HUES48 (cell line): ENCODE measurements around the gene KRTAP2-2.
"Not testable (repeated sequence)": the region's sequence is repeated elsewhere in the genome, so short reads cannot be mapped to it uniquely, and the experiment has no call there.

Source experiments
- H3K27ac ChIP-seq: one replicate; pipeline ENCODE4 v1.7.0; 2013; ENCODE audit warnings: low read depth, low read length, inconsistent platforms
- H3K27me3 ChIP-seq: 2 replicates; pipeline ENCODE4 v1.6.1; 2013; ENCODE audit warnings: mild to moderate bottlenecking, low read length; ENCODE audit not compliant: control insufficient read depth, insufficient read depth
- H3K36me3 ChIP-seq: 2 replicates; pipeline ENCODE4 v1.6.1; 2013; ENCODE audit warnings: low read length; ENCODE audit not compliant: control insufficient read depth, insufficient read depth
- H3K4me1 ChIP-seq: 2 replicates; pipeline ENCODE4 v1.6.1; 2013; ENCODE audit warnings: mild to moderate bottlenecking, low read length; ENCODE audit not compliant: control insufficient read depth, insufficient read depth
- H3K4me3 ChIP-seq: 2 replicates; pipeline ENCODE4 v1.5.1; 2013; ENCODE audit warnings: mild to moderate bottlenecking, low read depth, low read length
- H3K9ac ChIP-seq: 2 replicates; pipeline ENCODE4 v1.6.1; 2013; ENCODE audit warnings: mild to moderate bottlenecking, low read depth, low read length, moderate library complexity
- H3K9me3 ChIP-seq: 2 replicates; pipeline ENCODE4 v1.6.1; 2013; ENCODE audit warnings: low read length; ENCODE audit not compliant: control insufficient read depth, insufficient read depth

Gene KRTAP2-2

GRCh38 chr17:41042953-41043352 is 12.1 kb downstream of the KRTAP2-2 start:
- H3K4me3 ChIP-seq: no peak overlapping the region
- H3K27ac ChIP-seq: no peak overlapping the region
- no peaks in the 10 kb centered on the region for H3K36me3 ChIP-seq
- no peaks in the 10 kb centered on the region for H3K27me3 ChIP-seq
- H3K4me1 ChIP-seq: peaks cover 13% of the 10 kb centered on the region
- no peaks in the 10 kb centered on the region for H3K9me3 ChIP-seq
- H3K9ac ChIP-seq: no peak overlapping the region

GRCh38 chr17:41040783-41041571 is 14.1 kb downstream of the KRTAP2-2 start, which contains the start of gene KRTAP1-1:
KRTAP1-1 (minus strand) TSS chr17:41041450; CDS start chr17:41041397, 53 bp downstream.
- H3K9me3 ChIP-seq, H3K4me3 ChIP-seq, H3K36me3 ChIP-seq, H3K9ac ChIP-seq, H3K27me3 ChIP-seq, H3K27ac ChIP-seq: not testable (repeated sequence)
- H3K4me1 ChIP-seq: peaks cover 24% of the 10 kb centered on the region

GRCh38 chr17:41037853-41038350 is 17.1 kb downstream of the KRTAP2-2 start:
- Histone ChIP-seq H3K4me1 (peaks cover 26% of the 10 kb centered on the region), H3K27me3 (no peaks in the 10 kb centered on the region), H3K36me3 (no peaks in the 10 kb centered on the region), H3K9me3 (no peaks in the 10 kb centered on the region), H3K4me3 (no peak overlapping the region), H3K9ac (no peak overlapping the region), H3K27ac (no peak overlapping the region)

- not testable (repeated sequence) for H3K27me3 ChIP-seq, H3K27ac ChIP-seq, H3K9ac ChIP-seq, H3K9me3 ChIP-seq, H3K4me3 ChIP-seq, H3K36me3 ChIP-seq
- peaks cover 26% of the 10 kb centered on the region for H3K4me1 ChIP-seq
These were observed 20.6 kb downstream of the KRTAP2-2 start, which contains the start of gene KRTAP1-3 for GRCh38 chr17:41034346-41034935. KRTAP1-3 (minus strand) TSS chr17:41034874; CDS start chr17:41034821, 53 bp downstream.

GRCh38 chr17:41029633-41030245 is 25.3 kb downstream of the KRTAP2-2 start, which contains the start of gene KRTAP1-4:
KRTAP1-4 (minus strand) TSS chr17:41030195; CDS start chr17:41030078, 117 bp downstream.
- Histone ChIP-seq H3K9ac (no peak within 1 kb of the TSS), H3K27ac (no peak within 1 kb of the TSS), H3K27me3 (no peaks in the 10 kb centered on the region), H3K9me3 (no peaks in the 10 kb centered on the region), H3K4me3 (no peak within 1 kb of the TSS), H3K4me1 (no peaks in the 10 kb centered on the region), H3K36me3 (no peaks in the 10 kb centered on the region)

- H3K27ac ChIP-seq: no peak within 1 kb of the TSS
These were observed 28.1 kb downstream of the KRTAP2-2 start, which contains the start of gene KRTAP1-5 for GRCh38 chr17:41026715-41027471. KRTAP1-5 (minus strand) TSS chr17:41027208; CDS start chr17:41027155, 53 bp downstream.

GRCh38 chr17:41024697-41025096 is 30.3 kb downstream of the KRTAP2-2 start:
- H3K9ac ChIP-seq: no peak overlapping the region
- no peaks in the 10 kb centered on the region for H3K27me3 ChIP-seq
- H3K4me3 ChIP-seq: no peak overlapping the region
- H3K27ac ChIP-seq: no peak overlapping the region
- H3K36me3 ChIP-seq: no peaks in the 10 kb centered on the region
- H3K4me1 ChIP-seq: no peaks in the 10 kb centered on the region
- no peaks in the 10 kb centered on the region; the same call in 1 of the 2 replicates for H3K9me3 ChIP-seq

More at GRCh38 chr17:41026715-41027471, 28.1 kb downstream of the KRTAP2-2 start, which contains the start of gene KRTAP1-5:
- Histone ChIP-seq H3K4me1 (no peaks in the 10 kb centered on the region), H3K4me3 (no peak within 1 kb of the TSS), H3K9me3 (no peaks in the 10 kb centered on the region), H3K9ac (no peak within 1 kb of the TSS), H3K36me3 (no peaks in the 10 kb centered on the region), H3K27me3 (no peaks in the 10 kb centered on the region)

GRCh38 chr17:41020336-41020735 is 34.7 kb downstream of the KRTAP2-2 start:
- Histone ChIP-seq H3K36me3 (no peaks in the 10 kb centered on the region), H3K9ac (no peak overlapping the region), H3K4me3 (no peak overlapping the region), H3K4me1 (no peaks in the 10 kb centered on the region), H3K27ac (no peak overlapping the region), H3K9me3 (no peaks in the 10 kb centered on the region; the same call in 1 of the 2 replicates), H3K27me3 (no peaks in the 10 kb centered on the region)

- no peaks in the 10 kb centered on the region; the same call in 1 of the 2 replicates for H3K9me3 ChIP-seq
- H3K4me1 ChIP-seq: no peaks in the 10 kb centered on the region
- H3K36me3 ChIP-seq: no peaks in the 10 kb centered on the region
- H3K27me3 ChIP-seq: no peaks in the 10 kb centered on the region
- no peak overlapping the region for H3K4me3 ChIP-seq
- H3K9ac ChIP-seq: no peak overlapping the region
- no peak overlapping the region for H3K27ac ChIP-seq
These were observed 35.6 kb downstream of the KRTAP2-2 start for GRCh38 chr17:41019415-41019814.

GRCh38 chr17:41018541-41018940 is 36.5 kb downstream of the KRTAP2-2 start:
- H3K36me3 ChIP-seq: no peaks in the 10 kb centered on the region
- no peak overlapping the region for H3K27ac ChIP-seq
- no peak overlapping the region for H3K9ac ChIP-seq
- H3K9me3 ChIP-seq: no peaks in the 10 kb centered on the region; the same call in 1 of the 2 replicates
- H3K4me1 ChIP-seq: no peaks in the 10 kb centered on the region
- no peaks in the 10 kb centered on the region for H3K27me3 ChIP-seq
- H3K4me3 ChIP-seq: no peak overlapping the region
